ENCODE results near the gene RORC.

DNA sequence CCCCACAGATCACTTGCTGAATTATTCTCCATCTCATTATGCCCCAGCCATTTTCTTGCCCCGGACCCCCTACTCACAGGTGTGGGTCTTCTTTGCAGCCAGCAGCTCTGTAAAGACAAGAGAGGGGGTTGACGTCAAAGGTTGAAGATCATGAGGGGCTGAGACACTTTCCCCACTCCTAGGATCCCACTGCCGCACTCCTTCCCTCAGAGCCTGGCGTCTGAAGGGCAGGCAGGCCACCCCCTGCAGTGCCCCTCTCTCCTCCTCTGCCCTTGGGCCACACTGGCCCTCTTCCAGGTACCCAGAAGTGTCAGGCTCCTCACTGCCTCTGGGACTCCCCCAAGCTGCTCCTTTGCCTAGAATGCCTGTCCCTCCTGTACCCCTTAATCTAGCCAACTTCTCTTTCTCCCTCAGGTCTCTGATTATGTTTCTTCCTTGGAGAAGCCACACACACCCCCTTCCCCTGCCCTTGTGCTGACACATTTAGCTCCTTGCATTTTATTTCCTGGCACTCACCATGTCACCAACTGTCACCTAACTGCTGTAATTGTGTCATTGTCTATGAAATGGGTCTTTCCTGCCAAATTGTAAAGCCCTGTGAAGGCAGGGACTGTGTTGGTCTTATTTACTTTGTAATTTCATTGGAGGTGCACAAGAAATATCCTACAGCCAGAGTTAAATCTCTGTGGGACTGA, 2.1 kb downstream of the RORC start:
- TF ChIP-seq, protein P1, sequence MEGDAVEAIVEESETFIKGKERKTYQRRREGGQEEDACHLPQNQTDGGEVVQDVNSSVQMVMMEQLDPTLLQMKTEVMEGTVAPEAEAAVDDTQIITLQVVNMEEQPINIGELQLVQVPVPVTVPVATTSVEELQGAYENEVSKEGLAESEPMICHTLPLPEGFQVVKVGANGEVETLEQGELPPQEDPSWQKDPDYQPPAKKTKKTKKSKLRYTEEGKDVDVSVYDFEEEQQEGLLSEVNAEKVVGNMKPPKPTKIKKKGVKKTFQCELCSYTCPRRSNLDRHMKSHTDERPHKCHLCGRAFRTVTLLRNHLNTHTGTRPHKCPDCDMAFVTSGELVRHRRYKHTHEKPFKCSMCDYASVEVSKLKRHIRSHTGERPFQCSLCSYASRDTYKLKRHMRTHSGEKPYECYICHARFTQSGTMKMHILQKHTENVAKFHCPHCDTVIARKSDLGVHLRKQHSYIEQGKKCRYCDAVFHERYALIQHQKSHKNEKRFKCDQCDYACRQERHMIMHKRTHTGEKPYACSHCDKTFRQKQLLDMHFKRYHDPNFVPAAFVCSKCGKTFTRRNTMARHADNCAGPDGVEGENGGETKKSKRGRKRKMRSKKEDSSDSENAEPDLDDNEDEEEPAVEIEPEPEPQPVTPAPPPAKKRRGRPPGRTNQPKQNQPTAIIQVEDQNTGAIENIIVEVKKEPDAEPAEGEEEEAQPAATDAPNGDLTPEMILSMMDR (IDR thresholded peaks at IDR 0.05), result no peak
- TF ChIP-seq POLR2A (IDR thresholded peaks at IDR 0.05), result no peak

Data from testis (tissue), 2 donors.